Stomach (tissue), 4 donors: ENCODE measurements around the gene NRG3.

Experiments used
- POLR2A ChIP-seq, 4 donors: fragments of 450-650 bp; IDR thresholded peaks; one replicate each; pipeline ENCODE4 v1.6.1; 2016; ENCODE audit warnings: antibody characterized with exemption in 4 of 4, control low read depth in 2 of 4, mild to moderate bottlenecking in 1 of 4, moderate library complexity in 1 of 4
- TF ChIP-seq, protein P1 (sequence below), 7 experiments: fragments of 450-650 bp in 4 of 7; fragments of 200-600 bp in 3 of 7; sonication (generic) in 3 of 7; IDR thresholded peaks; one replicate each; pipeline ENCODE4 v1.5.1; 2016 to 2019; ENCODE audit warnings: antibody characterized with exemption in 7 of 7, control low read depth in 2 of 7, mild to moderate bottlenecking in 1 of 7

GRCh38 chr10:81961451-81962184 is 86.6 kb downstream of the NRG3 start:
- TF ChIP-seq, protein P1, sequence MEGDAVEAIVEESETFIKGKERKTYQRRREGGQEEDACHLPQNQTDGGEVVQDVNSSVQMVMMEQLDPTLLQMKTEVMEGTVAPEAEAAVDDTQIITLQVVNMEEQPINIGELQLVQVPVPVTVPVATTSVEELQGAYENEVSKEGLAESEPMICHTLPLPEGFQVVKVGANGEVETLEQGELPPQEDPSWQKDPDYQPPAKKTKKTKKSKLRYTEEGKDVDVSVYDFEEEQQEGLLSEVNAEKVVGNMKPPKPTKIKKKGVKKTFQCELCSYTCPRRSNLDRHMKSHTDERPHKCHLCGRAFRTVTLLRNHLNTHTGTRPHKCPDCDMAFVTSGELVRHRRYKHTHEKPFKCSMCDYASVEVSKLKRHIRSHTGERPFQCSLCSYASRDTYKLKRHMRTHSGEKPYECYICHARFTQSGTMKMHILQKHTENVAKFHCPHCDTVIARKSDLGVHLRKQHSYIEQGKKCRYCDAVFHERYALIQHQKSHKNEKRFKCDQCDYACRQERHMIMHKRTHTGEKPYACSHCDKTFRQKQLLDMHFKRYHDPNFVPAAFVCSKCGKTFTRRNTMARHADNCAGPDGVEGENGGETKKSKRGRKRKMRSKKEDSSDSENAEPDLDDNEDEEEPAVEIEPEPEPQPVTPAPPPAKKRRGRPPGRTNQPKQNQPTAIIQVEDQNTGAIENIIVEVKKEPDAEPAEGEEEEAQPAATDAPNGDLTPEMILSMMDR (IDR thresholded peaks at IDR 0.05) = no peak
- no peak for TF ChIP-seq POLR2A (IDR thresholded peaks at IDR 0.05)
